GM18909 (cell line): ENCODE measurements around the gene SMIM38.
"Not testable (repeated sequence)": the region's sequence is repeated elsewhere in the genome, so short reads cannot be mapped to it uniquely, and the experiment has no call there.

Experiments used
- ATAC-seq: cut with Tn5 transposase; IDR thresholded peaks from one replicate; pipeline ENCODE4 v1.9.1; 2021; ENCODE audit warnings: mild to moderate bottlenecking; ENCODE audit not compliant: unreplicated experiment, poor library complexity

The SMIM38 gene

DNA sequence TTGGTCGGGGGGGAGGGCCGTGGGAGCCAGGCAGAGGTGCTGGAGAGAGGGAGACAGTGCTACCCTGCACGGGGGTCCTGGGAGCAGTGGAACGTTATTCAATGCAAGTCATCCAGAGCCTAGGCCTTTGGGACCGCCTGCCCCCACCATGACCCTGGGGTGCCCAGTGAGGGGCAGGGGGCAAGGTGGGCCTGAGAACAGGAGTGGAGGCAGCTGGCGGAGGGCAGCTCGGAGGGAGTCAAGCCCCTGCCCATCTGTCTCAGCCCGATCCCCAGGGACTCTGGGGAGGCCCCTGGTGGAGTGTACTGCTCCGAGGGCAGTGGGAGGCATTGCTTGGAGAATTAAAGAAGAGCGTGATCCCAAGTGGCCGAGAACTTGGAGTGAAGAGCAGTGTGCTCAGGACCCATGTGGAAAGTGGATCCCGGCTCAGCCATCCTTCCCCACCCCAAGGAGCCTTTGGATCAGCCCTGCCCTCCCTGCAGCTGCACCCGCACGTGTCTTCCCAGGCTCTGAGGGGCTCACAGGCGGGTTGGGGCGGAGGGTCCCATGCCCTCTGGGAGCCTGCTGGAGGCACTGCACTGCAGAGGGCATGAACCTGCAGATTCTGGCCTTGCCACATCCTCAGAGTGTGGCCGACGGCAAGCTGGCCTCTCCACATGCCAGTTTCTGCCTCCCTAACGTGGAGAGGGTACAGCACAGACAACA, 34.0 kb upstream of the SMIM38 start:
- ATAC-seq: no peak

- ATAC-seq: no peak
Measured at GRCh38 chr11:69122326-69122629, 33.5 kb upstream of the SMIM38 start.

- ATAC-seq: no peak
Measured at GRCh38 chr11:69122630-69123431, 32.9 kb upstream of the SMIM38 start.

GRCh38 chr11:69123593-69124545, 31.9 kb upstream of the SMIM38 start:
- ATAC-seq: no peak

- ATAC-seq: no peak
Measured at GRCh38 chr11:69125861-69126260, 29.9 kb upstream of the SMIM38 start.

DNA sequence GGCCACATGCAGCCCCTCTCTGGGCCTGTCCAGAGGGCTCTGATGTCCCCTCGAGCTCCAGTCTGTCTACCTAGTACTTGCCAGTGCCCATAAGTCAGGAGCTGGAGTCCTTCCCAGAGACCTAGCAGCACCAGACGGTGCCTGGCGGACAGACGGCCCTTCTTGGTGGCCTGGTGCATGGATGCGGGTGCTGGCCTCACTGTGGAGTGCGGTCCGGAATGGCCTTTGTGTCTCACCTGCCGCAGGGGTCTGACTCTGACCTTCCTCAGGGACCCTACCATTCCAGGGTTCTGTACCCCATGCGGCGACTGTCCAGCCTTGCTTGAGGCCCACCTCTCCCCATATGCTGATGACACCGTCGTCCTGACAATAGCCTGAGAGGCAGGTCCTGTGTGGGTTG, 29.4 kb upstream of the SMIM38 start:
- ATAC-seq: no peak

GRCh38 chr11:69127081-69127850, 28.5 kb upstream of the SMIM38 start:
- ATAC-seq: no peak

- no peak for ATAC-seq
Measured at GRCh38 chr11:69127884-69128283, 27.9 kb upstream of the SMIM38 start.

DNA sequence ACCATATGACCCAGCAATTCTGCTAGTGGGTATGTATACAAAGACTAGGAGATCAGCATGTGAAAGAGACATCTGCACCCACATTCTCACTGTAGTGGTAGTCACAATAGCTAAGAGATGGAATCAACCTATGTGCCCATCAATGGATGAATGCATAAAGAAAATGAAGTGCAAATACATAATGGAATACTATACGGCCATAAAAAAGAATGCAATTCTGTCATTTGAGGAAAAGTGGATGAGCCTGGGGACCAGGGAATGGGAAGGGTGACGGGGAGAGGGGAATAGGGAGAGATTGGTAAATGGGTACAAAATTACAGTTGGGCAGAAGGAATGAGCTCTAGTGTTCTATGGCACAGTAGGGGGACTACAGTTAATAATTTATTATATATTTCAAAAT, 26.7 kb upstream of the SMIM38 start:
- ATAC-seq: no peak

DNA sequence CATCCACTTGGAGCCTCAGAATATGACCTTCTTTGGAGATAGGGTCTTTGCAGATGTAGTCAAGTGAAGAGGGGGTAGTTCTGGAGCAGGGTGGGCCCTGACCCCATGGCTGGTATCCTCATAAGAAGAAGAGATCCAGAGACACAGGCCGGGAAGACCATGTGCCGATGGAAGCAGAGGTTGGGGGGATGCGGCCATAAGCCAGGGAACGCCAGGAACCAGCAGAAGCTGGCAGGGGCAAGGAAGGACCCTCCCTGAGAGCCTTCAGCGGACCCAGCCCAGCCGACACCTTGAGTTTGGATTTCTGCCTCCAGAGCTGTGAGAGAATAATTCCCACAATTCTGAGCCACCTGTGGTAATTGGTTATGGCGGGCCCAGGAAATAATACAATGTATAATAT, 26.1 kb upstream of the SMIM38 start:
- no peak for ATAC-seq

DNA sequence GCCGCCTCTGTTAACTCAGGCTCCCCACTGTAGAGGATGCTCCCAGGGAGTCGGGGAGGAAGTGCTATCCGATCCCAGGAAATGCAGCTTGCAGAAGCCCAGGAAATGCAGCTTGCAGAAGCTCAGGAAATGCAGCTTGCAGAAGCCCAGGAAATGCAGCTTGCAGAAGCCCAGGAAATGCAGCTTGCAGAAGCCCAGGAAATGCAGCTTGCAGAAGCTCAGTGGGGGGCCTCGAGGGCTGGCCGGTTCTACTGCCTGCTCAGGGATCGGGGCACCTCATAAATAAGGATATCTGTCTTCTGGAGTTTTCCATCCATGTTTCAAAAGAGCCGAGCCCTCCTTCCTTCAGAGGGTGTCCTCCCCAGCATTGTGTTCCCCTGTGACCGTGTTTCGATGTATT, 25.1 kb upstream of the SMIM38 start:
- ATAC-seq: no peak

GRCh38 chr11:69131121-69131566, 24.6 kb upstream of the SMIM38 start:
- no peak for ATAC-seq

- ATAC-seq: no peak
Measured at GRCh38 chr11:69131644-69132300, 24.0 kb upstream of the SMIM38 start.

DNA sequence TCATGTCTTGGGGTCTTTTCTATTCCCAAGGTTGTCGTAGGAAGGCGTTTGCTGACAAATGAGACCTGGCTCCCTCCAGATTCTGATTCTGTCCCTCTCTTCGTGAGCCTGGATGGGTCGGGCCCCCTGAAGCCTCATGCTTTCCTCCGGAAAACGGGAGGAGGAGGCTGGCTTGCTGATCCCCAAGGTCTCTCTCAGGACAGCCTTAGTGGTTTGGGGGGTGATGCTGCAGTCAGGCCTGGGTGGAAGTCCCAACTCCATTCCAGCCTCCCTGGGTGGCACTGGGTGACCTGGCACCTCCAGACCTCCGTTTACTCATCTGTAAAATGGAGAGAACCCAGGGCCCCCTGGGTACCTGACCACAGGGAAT, 23.4 kb upstream of the SMIM38 start:
- ATAC-seq: no peak

GRCh38 chr11:69133251-69133650, 22.5 kb upstream of the SMIM38 start:
- no peak for ATAC-seq

DNA sequence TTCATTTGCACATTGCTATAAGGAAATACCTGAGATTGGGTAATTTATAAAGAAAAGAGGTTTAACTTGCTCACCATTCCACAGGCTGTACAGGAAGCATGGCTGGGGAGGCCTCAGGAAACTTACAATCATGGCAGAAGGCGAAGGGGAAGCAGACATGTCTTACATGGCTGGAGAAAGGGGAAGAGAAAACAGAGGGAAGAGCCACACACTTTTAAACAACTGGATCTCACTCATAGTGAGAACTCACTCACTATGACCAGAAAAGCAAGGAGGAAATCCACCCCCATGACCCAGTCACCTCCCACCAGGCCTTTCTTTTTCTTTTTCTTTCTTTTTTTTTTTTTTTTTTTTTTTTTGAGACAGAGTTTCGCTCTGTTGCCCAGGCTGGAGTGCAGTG, 21.6 kb upstream of the SMIM38 start:
- ATAC-seq: not testable (repeated sequence)

GRCh38 chr11:69134957-69135356, 20.8 kb upstream of the SMIM38 start:
- ATAC-seq: no peak

DNA sequence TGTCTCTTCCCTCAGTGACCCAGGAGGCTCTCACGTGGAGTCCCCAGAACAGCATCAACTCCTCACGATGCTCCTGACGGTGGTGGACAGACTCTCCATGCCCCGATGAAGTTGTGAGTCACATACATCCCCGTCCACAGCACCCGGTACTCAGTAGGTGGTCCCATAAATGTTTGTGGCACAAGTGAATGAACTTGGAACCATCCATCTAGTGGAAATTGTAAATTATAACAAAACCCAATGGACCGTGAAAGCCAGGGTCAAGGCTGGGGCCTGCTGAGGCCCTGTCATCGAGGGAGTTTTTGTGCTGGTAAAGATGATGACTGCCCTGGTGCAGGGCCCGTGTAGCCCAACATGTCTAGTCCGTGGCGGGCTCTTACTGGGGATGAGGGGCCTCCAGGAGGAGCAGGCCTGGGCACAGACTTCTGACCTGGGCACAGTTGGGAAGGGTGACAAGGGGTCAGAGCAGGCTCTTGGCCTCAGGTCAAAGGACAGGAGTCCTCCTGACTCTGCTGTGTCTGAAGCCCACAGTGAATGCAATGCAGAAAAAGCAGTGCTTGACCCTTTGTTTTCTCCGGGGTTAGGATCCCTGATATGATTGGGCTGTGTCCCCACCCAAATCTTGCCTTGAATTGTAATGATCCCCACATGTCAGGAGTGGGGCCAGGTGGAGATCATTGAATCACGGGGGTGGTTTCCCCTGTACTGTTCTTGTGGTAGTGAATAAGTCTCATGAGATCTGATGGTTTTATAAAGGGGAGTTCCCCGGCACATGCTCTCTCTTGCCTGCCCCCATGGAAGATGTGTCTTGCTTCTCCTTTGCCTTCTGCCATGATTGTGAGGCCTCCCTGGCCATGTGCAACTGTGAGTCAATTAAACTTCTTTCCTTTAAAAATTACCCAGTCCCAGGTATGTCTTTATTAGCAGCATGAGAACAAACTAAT, 20.0 kb upstream of the SMIM38 start:
- ATAC-seq: no peak

DNA sequence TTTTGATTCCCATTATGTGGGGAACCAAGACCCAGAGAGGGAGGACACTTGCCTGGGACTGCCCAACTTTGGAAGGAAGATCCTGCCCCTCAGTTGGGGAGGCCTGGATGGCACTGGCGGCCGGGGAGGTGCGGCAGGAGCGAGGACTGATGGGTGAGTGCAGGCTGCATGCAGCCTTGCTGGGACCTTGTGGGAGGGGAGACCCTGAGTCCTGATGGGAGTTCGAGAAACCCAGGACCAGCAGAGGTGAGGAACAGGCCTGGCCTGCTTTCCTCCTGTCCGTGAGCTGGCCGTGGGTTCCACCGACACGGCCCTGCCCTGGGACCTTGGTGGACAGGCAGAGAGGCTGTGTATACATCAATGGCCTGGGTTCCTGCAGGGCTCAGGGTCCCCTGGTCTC, 19.3 kb upstream of the SMIM38 start:
- ATAC-seq: no peak
